HCT116 (cell line): Measurements from ENCODE around the gene DIPK1B. TPM values are rescaled to one million over a fixed set of nuclear protein-coding genes. Genes with fewer than 3 reads are reported as not detected.

Experiments used
- ATAC-seq: fragments of 200-7000 bp; cut with Tn5 transposase; 2 replicates; pipeline ENCODE4 v1.9.1; 2020; ENCODE audit warnings: mild to moderate bottlenecking, moderate library complexity
- BruUV-seq: library from RNA; stranded (reverse); fragments of 400-500 nt; replicated peaks from 2 replicates; lab custom pipeline; 2021; lab: Mats Ljungman, UMichigan
- CTCF ChIA-PET: fragments of 300-600 bp; sonication (Branson Sonifier 250); formaldehyde crosslinking; loops from one replicate; lab custom pipeline; 2021; ENCODE audit warnings: antibody characterized with exemption; lab: Charles Lee
- POLR2A ChIA-PET: fragments of 300-600, 350-600 bp; sonication (Branson Sonifier 250); formaldehyde crosslinking; loops from one replicate; lab custom pipeline; 2021; ENCODE audit warnings: antibody characterized with exemption; lab: Charles Lee
- RAD21 ChIA-PET, 2 experiments: fragments of 300-600 bp; sonication (Branson Sonifier 250); formaldehyde crosslinking; loops; one replicate each; lab custom pipeline; 2023; ENCODE audit warnings: low total read pairs in 2 of 2; ENCODE audit not compliant: uncharacterized antibody in 2 of 2, unreplicated experiment in 2 of 2, low non-redundant PET in 1 of 2; lab: Charles Lee
- DNase-seq: peaks from one replicate; pipeline ENCODE4 v3.0.0-alpha.2; 2010; ENCODE audit warnings: low read depth, low spot score
- H2AFZ ChIP-seq: fragments of 200-600 bp; shearing (Covaris generic), sonication (generic); 2 replicates; pipeline ENCODE4 v1.6.1; 2017; ENCODE audit warnings: low read depth, mixed run types, mixed read lengths, antibody characterized with exemption, low read length; ENCODE audit not compliant: poor library complexity, severe bottlenecking
- H3K27ac ChIP-seq: 2 replicates; pipeline ENCODE4 v1.5.1; 2012; ENCODE audit warnings: low read depth, low read length
- H3K27me3 ChIP-seq: fragments of 200-600 bp; sonication (generic); 2 replicates; pipeline ENCODE4 v1.6.1; 2016; ENCODE audit warnings: mixed run types, low read length, mixed read lengths; ENCODE audit not compliant: insufficient read depth
- H3K36me3 ChIP-seq, 2 experiments: fragments of 200-500 bp in 1 of 2; fragments of 200-600 bp in 1 of 2; sonication (Bioruptor generic) in 1 of 2; sonication (generic) in 1 of 2; 2 replicates each; pipeline versions ENCODE4 v1.5.1 to v1.6.1; 2014 to 2016; ENCODE audit warnings: low read length in 2 of 2, inconsistent platforms in 1 of 2, mixed read lengths in 1 of 2, mixed run types in 1 of 2; ENCODE audit not compliant: insufficient read depth in 2 of 2, control insufficient read depth in 1 of 2
- H3K4me1 ChIP-seq, 2 experiments: fragments of 200-600 bp in 1 of 2; sonication (generic) in 1 of 2; 2 replicates each; pipeline versions ENCODE4 v1.5.1 to v1.6.1; 2012 to 2017; ENCODE audit warnings: low read length in 2 of 2, inconsistent platforms in 1 of 2, mild to moderate bottlenecking in 1 of 2, mixed read lengths in 1 of 2, mixed run types in 1 of 2, moderate library complexity in 1 of 2; ENCODE audit not compliant: insufficient read depth in 2 of 2, control insufficient read depth in 1 of 2
- H3K4me2 ChIP-seq: fragments of 200-600 bp; sonication (generic); 2 replicates; pipeline ENCODE4 v1.6.1; 2017; ENCODE audit warnings: mixed run types, low read length, mixed read lengths
- H3K4me3 ChIP-seq, 2 experiments: fragments of 200-600 bp in 1 of 2; sonication (generic) in 1 of 2; replicated peaks in 1 of 2; 2 replicates each; pipeline ENCODE4 v1.5.1; 2011 to 2016; ENCODE audit warnings: low read length in 2 of 2, control low read depth in 1 of 2, low read depth in 1 of 2, mild to moderate bottlenecking in 1 of 2, mixed read lengths in 1 of 2, mixed run types in 1 of 2
- H3K79me2 ChIP-seq: fragments of 200-600 bp; sonication (generic); 2 replicates; pipeline ENCODE4 v1.6.1; 2017; ENCODE audit warnings: mild to moderate bottlenecking, mixed run types, low read length, moderate library complexity, mixed read lengths; ENCODE audit not compliant: insufficient read depth
- H3K9ac ChIP-seq: fragments of 200-600 bp; sonication (generic); 2 replicates; pipeline ENCODE4 v1.6.1; 2016; ENCODE audit warnings: low read length, mixed read lengths
- H3K9me2 ChIP-seq: fragments of 200-600 bp; sonication (generic), shearing (Covaris generic); 2 replicates; pipeline ENCODE4 v1.6.1; 2017; ENCODE audit warnings: mixed run types, mild to moderate bottlenecking, moderate library complexity; ENCODE audit not compliant: insufficient read depth
- H3K9me3 ChIP-seq, 2 experiments: fragments of 200-500 bp in 1 of 2; fragments of 200-600 bp in 1 of 2; sonication (Bioruptor generic) in 1 of 2; sonication (generic) in 1 of 2; 2 replicates each; pipeline ENCODE4 v1.6.1; 2014 to 2017; ENCODE audit warnings: low read length in 2 of 2, mixed read lengths in 2 of 2, inconsistent platforms in 1 of 2, low read depth in 1 of 2, mild to moderate bottlenecking in 1 of 2, mixed run types in 1 of 2, moderate library complexity in 1 of 2; ENCODE audit not compliant: control insufficient read depth in 1 of 2, insufficient read depth in 1 of 2
- H4K20me1 ChIP-seq: fragments of 200-600 bp; sonication (generic), shearing (Covaris generic); 2 replicates; pipeline ENCODE4 v1.6.1; 2017; ENCODE audit warnings: mixed run types, mild to moderate bottlenecking, moderate library complexity; ENCODE audit not compliant: insufficient read depth
- ATF3 ChIP-seq: IDR thresholded peaks from 2 replicates; pipeline ENCODE4 v1.6.1; 2012
- CEBPB ChIP-seq: IDR thresholded peaks from 2 replicates; pipeline ENCODE4 v1.6.1; 2012; ENCODE audit warnings: low read depth
- CTCF ChIP-seq, 3 experiments: fragments of 200-600 bp in 1 of 3; sonication (generic) in 1 of 3; IDR thresholded peaks in 2 of 3; conservative IDR thresholded peaks in 1 of 3; 2 replicates each; pipeline ENCODE4 v1.5.1; 2012 to 2017; ENCODE audit warnings: low read depth in 2 of 3, low read length in 2 of 3, antibody characterized with exemption in 1 of 3, borderline replicate concordance in 1 of 3, control low read depth in 1 of 3, mild to moderate bottlenecking in 1 of 3, mixed read lengths in 1 of 3, mixed run types in 1 of 3, moderate library complexity in 1 of 3; ENCODE audit not compliant: insufficient read depth in 1 of 3
- EGR1 ChIP-seq: IDR thresholded peaks from 2 replicates; pipeline ENCODE4 v1.6.1; 2012; ENCODE audit warnings: low read depth
- ELF1 ChIP-seq: IDR thresholded peaks from 2 replicates; pipeline ENCODE4 v1.6.1; 2012; ENCODE audit warnings: low read depth, borderline replicate concordance
- EZH2 ChIP-seq: fragments of 200-600 bp; sonication (generic); IDR thresholded peaks from 2 replicates; pipeline ENCODE4 v1.6.1; 2017; ENCODE audit warnings: antibody characterized with exemption, mixed run types
- EZH2phosphoT487 ChIP-seq: fragments of 200-600 bp; IDR thresholded peaks from 2 replicates; pipeline ENCODE4 v1.6.1; 2018; ENCODE audit warnings: antibody characterized with exemption, borderline replicate concordance
- JUND ChIP-seq: IDR thresholded peaks from 2 replicates; pipeline ENCODE4 v1.6.1; 2012
- MAX ChIP-seq: IDR thresholded peaks from 2 replicates; pipeline ENCODE4 v1.6.1; 2012
- POLR2A ChIP-seq: IDR thresholded peaks from 2 replicates; pipeline ENCODE4 v1.7.0; 2011; ENCODE audit warnings: borderline replicate concordance; ENCODE audit not compliant: insufficient read depth, insufficient read length; ENCODE audit errors: extremely low read depth
- TCF7L2 ChIP-seq: IDR thresholded peaks from 2 replicates; pipeline ENCODE4 v1.7.0; 2011; ENCODE audit warnings: borderline replicate concordance, inconsistent platforms; ENCODE audit not compliant: insufficient read depth, insufficient read length; ENCODE audit errors: extremely low read depth
- YY1 ChIP-seq: IDR thresholded peaks from 2 replicates; pipeline ENCODE4 v1.6.1; 2011; ENCODE audit warnings: low read length, low read depth, moderate library complexity, mild to moderate bottlenecking; ENCODE audit not compliant: insufficient replicate concordance; ENCODE audit errors: extremely low read depth
- ZFX ChIP-seq: fragments of 450-650 bp; IDR thresholded peaks from 2 replicates; pipeline ENCODE4 v1.6.1; 2017
- intact Hi-C: fragments of 100-400 bp; cut with micrococcal nuclease; formaldehyde crosslinking; loops from 2 replicates; pipeline ENCODE4 v1.10.0; 2022
- total RNA-seq: library from RNA; stranded (reverse); gene quantifications from one replicate; pipeline ENCODE4 v1.2.1, GENCODE V29; 2021; ENCODE audit not compliant: unreplicated experiment

DIPK1B gene
- total RNA-seq, 1 experiment from 2014 or later: 15.6 TPM

- TF ChIP-seq CTCF (IDR thresholded peaks at IDR 0.05 in 2 of 3, conservative IDR thresholded peaks at IDR 0.05 in 1 of 3; ENCODE audit: borderline replicate concordance in 1 of 3, insufficient read depth in 1 of 3, low read depth in 2 of 3, low read length in 2 of 3): no peak
- no peak for TF ChIP-seq POLR2A
- TF ChIP-seq JUND: no peak
- TF ChIP-seq ELF1: no peak
- no peak for TF ChIP-seq ATF3
- TF ChIP-seq CEBPB: no peak
- TF ChIP-seq MAX: no peak
- no peak for TF ChIP-seq ZFX
- no peak for TF ChIP-seq YY1
- no peak for TF ChIP-seq EZH2phosphoT487
- no peak for TF ChIP-seq TCF7L2
Measured at GRCh38 chr9:136762915-136763648, 50.7 kb downstream of the DIPK1B start (continued).

- Histone ChIP-seq H3K4me2 (no peak overlapping the region), H3K79me2 (no peaks in the 10 kb centered on the region), H3K9me3 (no peaks in the 10 kb centered on the region), H3K27me3 (no peaks in the 10 kb centered on the region), H2AFZ (no peak overlapping the region), H3K4me3 (no peak overlapping the region), H3K9ac (no peak overlapping the region), H3K4me1 (peaks cover 13 to 30% of the 10 kb centered on the region in 2 experiments; a peak in 3 of 4 replicates), H3K36me3 (no peaks in the 10 kb centered on the region), H3K27ac (no peak overlapping the region; the same call in 1 of the 2 replicates), H4K20me1 (no peaks in the 10 kb centered on the region), H3K9me2 (no peaks in the 10 kb centered on the region)
- BruUV-seq: no TSS peak
- RAD21 ChIA-PET: no interaction called here
- TF ChIP-seq EZH2phosphoT487 (no peak), EGR1 (no peak), EZH2 (no peak)
- DNase-seq (no peak), ATAC-seq (no peak)
- POLR2A ChIA-PET: interaction anchor here (0.6 to 0.7 kb wide), 2 partner anchors 8 to 36 kb away, joined by 3 to 4 read pairs; no protein-coding TSS in a partner anchor
- CTCF ChIA-PET: interaction anchor here (0.7 to 0.9 kb wide), 2 partner anchors 34 to 266 kb away, joined by 3 read pairs; no protein-coding TSS in a partner anchor
- intact Hi-C loops: no loop called here
Measured at GRCh38 chr9:136763649-136764035, 51.3 kb downstream of the DIPK1B start.
